Natural killer cell treated with Interleukin-12 subunit alpha and Interleukin-12 subunit beta and Interleukin-15 and Interleukin-18, amount 100 ng/mL, for 72 hours (primary cell): ENCODE data around the gene RNASE8. TPM values are rescaled to one million over a fixed set of nuclear protein-coding genes. Genes with fewer than 3 reads are reported as not detected.
"Not testable (repeated sequence)": the region's sequence is repeated elsewhere in the genome, so short reads cannot be mapped to it uniquely, and the experiment has no call there.

Source experiments
- ATAC-seq, 2 donors: fragments of 150-1000 bp; cut with Tn5 transposase in 1 of 2; sonication (Bioruptor Pico), chemical (Tn5 transposase) in 1 of 2; 2 replicates each; pipeline ENCODE4 v1.10.0; 2021
- DNase-seq: peaks from one replicate; pipeline ENCODE4 v3.0.0; 2022; ENCODE audit warnings: low spot score
- H3K27ac Mint-ChIP-seq, 2 donors: 1 replicate in 1 of 2; 2 replicates in 1 of 2; pipeline ENCODE4 v1.8.0; 2022; ENCODE audit warnings: mixed read lengths in 2 of 2, mild to moderate bottlenecking in 1 of 2, moderate library complexity in 1 of 2
- H3K27me3 Mint-ChIP-seq, 2 donors: 1 replicate in 1 of 2; 2 replicates in 1 of 2; pipeline ENCODE4 v1.8.0; 2022; ENCODE audit warnings: mixed read lengths in 2 of 2
- H3K36me3 Mint-ChIP-seq: one replicate; pipeline ENCODE4 v1.8.0; 2022; ENCODE audit warnings: mixed read lengths
- H3K4me1 Mint-ChIP-seq, 2 donors: 1 replicate in 1 of 2; 2 replicates in 1 of 2; pipeline ENCODE4 v1.8.0; 2022; ENCODE audit warnings: low read depth in 2 of 2, mixed read lengths in 2 of 2, mild to moderate bottlenecking in 1 of 2
- H3K4me3 Mint-ChIP-seq: one replicate; pipeline ENCODE4 v1.8.0; 2022; ENCODE audit warnings: mixed read lengths
- H3K9me3 Mint-ChIP-seq: 2 replicates; pipeline ENCODE4 v1.8.0; 2022; ENCODE audit warnings: mixed read lengths
- total RNA-seq, 2 donors: library from RNA; stranded (reverse); gene quantifications; one replicate each; pipeline ENCODE4 v1.2.3, GENCODE V29; 2022

Gene RNASE8, protein sequence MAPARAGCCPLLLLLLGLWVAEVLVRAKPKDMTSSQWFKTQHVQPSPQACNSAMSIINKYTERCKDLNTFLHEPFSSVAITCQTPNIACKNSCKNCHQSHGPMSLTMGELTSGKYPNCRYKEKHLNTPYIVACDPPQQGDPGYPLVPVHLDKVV
- total RNA-seq = not detected

GRCh38 chr14:21057803-21058675 is at the start of gene RNASE8:
Gene RNASE8 (plus strand): TSS chr14:21057822. CDS start chr14:21057893, 71 bp downstream.
- ATAC-seq = peak in 1 of 2 donors; percentile 58
- Mint-ChIP-seq H3K27me3 (peaks cover 18 to 27% of the 10 kb centered on the region in 2 donors), H3K9me3 (no peaks in the 10 kb centered on the region), H3K4me1 (no peaks in the 10 kb centered on the region), H3K36me3 (no peaks in the 10 kb centered on the region), H3K4me3 (no peak within 1 kb of the TSS), H3K27ac (no peak within 1 kb of the TSS)
- DNase-seq = no peak

DNA sequence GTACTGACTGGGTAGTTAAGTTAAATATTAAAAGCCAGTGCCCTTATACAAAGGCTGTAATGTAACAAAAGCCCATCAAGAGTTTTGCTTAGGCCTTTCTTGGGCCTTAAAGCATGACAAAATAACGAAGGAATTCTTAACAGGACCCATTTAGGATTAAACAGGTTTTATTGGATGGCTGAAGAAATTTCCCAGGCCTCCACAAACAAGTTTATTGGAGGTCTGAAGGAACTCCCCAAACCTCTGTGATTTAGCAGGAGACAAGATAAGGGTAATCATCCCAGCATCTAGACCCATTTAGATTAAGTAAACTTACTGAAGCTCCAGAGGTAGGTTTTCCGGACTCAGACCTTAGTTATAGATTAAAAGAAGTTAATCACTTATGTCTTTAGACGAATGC is 47.9 kb upstream of the RNASE8 start:
- H3K9me3 Mint-ChIP-seq, ATAC-seq, DNase-seq, H3K4me3 Mint-ChIP-seq, H3K4me1 Mint-ChIP-seq, H3K36me3 Mint-ChIP-seq, H3K27ac Mint-ChIP-seq: not testable (repeated sequence)
- peaks cover 24 to 35% of the 10 kb centered on the region in 2 donors for H3K27me3 Mint-ChIP-seq

- no peak overlapping the region for H3K27ac Mint-ChIP-seq
- DNase-seq (no peak), ATAC-seq (no peak)
- H3K4me3 Mint-ChIP-seq = no peak overlapping the region
- H3K36me3 Mint-ChIP-seq = no peaks in the 10 kb centered on the region
- no peaks in the 10 kb centered on the region for H3K4me1 Mint-ChIP-seq
- peaks cover 24 to 36% of the 10 kb centered on the region in 2 donors for H3K27me3 Mint-ChIP-seq
- H3K9me3 Mint-ChIP-seq = no peaks in the 10 kb centered on the region
These were observed 46.5 kb upstream of the RNASE8 start for GRCh38 chr14:21011136-21011535.

GRCh38 chr14:21014761-21015190 is 42.8 kb upstream of the RNASE8 start:
- DNase-seq (peak; percentile 79), ATAC-seq (peak; percentile 63 to 79)
- H3K27me3 Mint-ChIP-seq = peaks cover 22 to 36% of the 10 kb centered on the region in 2 donors
- no peak overlapping the region for H3K27ac Mint-ChIP-seq
- no peaks in the 10 kb centered on the region for H3K9me3 Mint-ChIP-seq
- no peaks in the 10 kb centered on the region for H3K36me3 Mint-ChIP-seq
- H3K4me3 Mint-ChIP-seq = no peak overlapping the region
- no peaks in the 10 kb centered on the region for H3K4me1 Mint-ChIP-seq

- Mint-ChIP-seq H3K4me3 (no peak overlapping the region), H3K9me3 (no peaks in the 10 kb centered on the region), H3K36me3 (no peaks in the 10 kb centered on the region), H3K27me3 (peaks cover 22 to 36% of the 10 kb centered on the region in 2 donors), H3K27ac (no peak overlapping the region), H3K4me1 (no peaks in the 10 kb centered on the region)
- ATAC-seq = no peak
- DNase-seq = no peak
These were observed 42.3 kb upstream of the RNASE8 start for GRCh38 chr14:21015312-21015711.

GRCh38 chr14:21016413-21017190 is 41.0 kb upstream of the RNASE8 start:
- Mint-ChIP-seq H3K4me1 (no peaks in the 10 kb centered on the region), H3K9me3 (no peaks in the 10 kb centered on the region), H3K27ac (no peak overlapping the region), H3K27me3 (peaks cover 16 to 27% of the 10 kb centered on the region in 2 donors), H3K36me3 (no peaks in the 10 kb centered on the region), H3K4me3 (no peak overlapping the region)
- no peak for ATAC-seq
- DNase-seq = no peak

GRCh38 chr14:21017528-21018245 is 39.9 kb upstream of the RNASE8 start:
- ATAC-seq (no peak), DNase-seq (no peak)
- H3K9me3 Mint-ChIP-seq = no peaks in the 10 kb centered on the region
- H3K4me1 Mint-ChIP-seq = peaks cover 0 to under 1% of the 10 kb centered on the region in 2 donors
- H3K36me3 Mint-ChIP-seq = no peaks in the 10 kb centered on the region
- H3K27ac Mint-ChIP-seq = no peak overlapping the region
- H3K27me3 Mint-ChIP-seq = peaks cover 14 to 26% of the 10 kb centered on the region in 2 donors
- H3K4me3 Mint-ChIP-seq = no peak overlapping the region

GRCh38 chr14:21018286-21018685 is 39.3 kb upstream of the RNASE8 start:
- peaks cover 0 to 4% of the 10 kb centered on the region in 2 donors for H3K4me1 Mint-ChIP-seq
- no peaks in the 10 kb centered on the region for H3K36me3 Mint-ChIP-seq
- no peak for ATAC-seq

DNA sequence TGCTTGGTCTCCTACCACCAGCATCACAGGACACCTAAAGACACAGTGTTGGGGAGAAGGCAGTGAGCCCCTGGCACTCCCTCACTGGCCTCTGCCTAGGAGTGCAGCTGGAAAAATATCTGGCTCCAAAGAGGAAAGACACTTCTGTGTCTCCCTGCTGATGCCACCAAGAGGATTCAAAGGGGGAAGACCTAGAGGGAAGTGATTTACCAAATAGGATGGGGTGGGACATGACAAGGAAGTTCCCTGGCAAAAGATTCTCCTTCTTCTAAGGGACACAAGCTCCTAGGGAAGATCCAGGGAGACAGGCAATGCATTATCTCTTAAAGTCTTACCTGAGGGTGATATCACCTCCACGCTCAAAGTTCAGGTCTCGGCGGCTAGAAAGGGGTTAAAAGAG is 38.8 kb upstream of the RNASE8 start:
- DNase-seq = no peak
- Mint-ChIP-seq H3K27ac (no peak overlapping the region), H3K4me1 (peaks cover 0 to 4% of the 10 kb centered on the region in 2 donors), H3K4me3 (no peak overlapping the region), H3K9me3 (no peaks in the 10 kb centered on the region), H3K36me3 (no peaks in the 10 kb centered on the region), H3K27me3 (peaks cover 13 to 26% of the 10 kb centered on the region in 2 donors)
- ATAC-seq = no peak

More at GRCh38 chr14:21018286-21018685, 39.3 kb upstream of the RNASE8 start:
- no peak overlapping the region for H3K27ac Mint-ChIP-seq
- DNase-seq = no peak
- no peaks in the 10 kb centered on the region for H3K9me3 Mint-ChIP-seq
- H3K4me3 Mint-ChIP-seq = no peak overlapping the region
- H3K27me3 Mint-ChIP-seq = peaks cover 13 to 28% of the 10 kb centered on the region in 2 donors

- Mint-ChIP-seq H3K9me3 (no peaks in the 10 kb centered on the region), H3K36me3 (no peaks in the 10 kb centered on the region), H3K4me3 (no peak overlapping the region), H3K4me1 (peaks cover 3 to 8% of the 10 kb centered on the region in 2 donors), H3K27me3 (peaks cover 10 to 20% of the 10 kb centered on the region in 2 donors), H3K27ac (no peak overlapping the region)
- no peak for ATAC-seq
- DNase-seq = no peak
These were observed 38.3 kb upstream of the RNASE8 start for GRCh38 chr14:21019366-21019765.

GRCh38 chr14:21020977-21021545 is 36.6 kb upstream of the RNASE8 start:
- no peak for ATAC-seq
- no peak overlapping the region for H3K27ac Mint-ChIP-seq
- no peak overlapping the region for H3K4me3 Mint-ChIP-seq
- DNase-seq = no peak
- H3K36me3 Mint-ChIP-seq = no peaks in the 10 kb centered on the region
- peaks cover 5 to 10% of the 10 kb centered on the region in 2 donors for H3K4me1 Mint-ChIP-seq
- no peaks in the 10 kb centered on the region for H3K9me3 Mint-ChIP-seq
- peaks cover 10 to 16% of the 10 kb centered on the region in 2 donors for H3K27me3 Mint-ChIP-seq

DNA sequence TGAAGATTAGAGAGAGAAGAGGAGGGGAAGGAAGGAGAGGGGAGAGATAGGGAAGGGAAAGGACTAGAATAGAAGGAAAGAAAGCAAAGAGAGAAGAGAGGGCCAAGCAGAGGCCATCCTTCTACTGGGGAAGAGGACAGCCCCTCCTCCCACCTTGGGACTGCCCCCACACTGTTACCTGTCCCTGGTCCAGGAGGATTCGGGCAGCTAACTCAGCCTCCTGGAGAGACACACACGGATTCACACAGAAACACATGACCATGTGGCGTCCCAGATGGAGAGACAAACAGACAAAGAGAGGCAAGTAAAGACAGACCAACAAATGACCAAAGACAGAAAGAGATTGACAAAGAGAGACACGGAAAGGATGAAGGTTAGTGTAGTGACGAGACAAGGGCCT is 34.9 kb upstream of the RNASE8 start:
- ATAC-seq = no peak
- no peaks in the 10 kb centered on the region for H3K36me3 Mint-ChIP-seq
- H3K27ac Mint-ChIP-seq = no peak overlapping the region
- DNase-seq = no peak
- H3K4me3 Mint-ChIP-seq = peak overlapping the region; percentile 33
- H3K27me3 Mint-ChIP-seq = peaks cover 10 to 16% of the 10 kb centered on the region in 2 donors
- no peaks in the 10 kb centered on the region for H3K9me3 Mint-ChIP-seq
- peaks cover 5 to 10% of the 10 kb centered on the region in 2 donors for H3K4me1 Mint-ChIP-seq

DNA sequence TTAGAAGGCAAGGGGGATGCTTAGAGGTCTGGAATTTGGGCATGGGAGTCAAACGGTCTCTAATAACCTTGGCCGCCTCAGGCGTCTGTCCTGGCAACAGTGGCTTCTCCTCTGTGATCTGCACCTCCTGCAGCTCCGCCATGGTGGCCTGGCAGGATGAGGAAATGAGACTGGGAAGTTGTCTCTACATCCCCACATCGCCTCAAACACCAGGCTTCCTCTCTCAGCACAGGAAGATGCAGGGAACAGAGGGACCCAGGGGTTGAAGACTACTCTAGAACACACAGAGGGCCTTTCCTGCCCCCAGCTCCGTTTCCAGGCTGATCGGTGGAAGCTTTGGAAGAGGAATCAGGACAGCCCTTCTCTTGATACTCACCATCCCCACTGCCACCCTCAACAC is 34.4 kb upstream of the RNASE8 start:
- DNase-seq (no peak), ATAC-seq (no peak)
- peak overlapping the region; percentile 70 for H3K4me3 Mint-ChIP-seq
- H3K36me3 Mint-ChIP-seq = no peaks in the 10 kb centered on the region
- H3K27me3 Mint-ChIP-seq = peaks cover 10 to 16% of the 10 kb centered on the region in 2 donors
- H3K9me3 Mint-ChIP-seq = no peaks in the 10 kb centered on the region
- H3K4me1 Mint-ChIP-seq = peaks cover 5 to 10% of the 10 kb centered on the region in 2 donors
- no peak overlapping the region for H3K27ac Mint-ChIP-seq
